Measurements from ENCODE around the gene XRCC4.
"Not testable (repeated sequence)": the region's sequence is repeated elsewhere in the genome, so short reads cannot be mapped to it uniquely, and the experiment has no call there.

XRCC4 gene

GRCh38 chr5:83118976-83119375, 41.6 kb downstream of the XRCC4 start:
- DNase-seq: no peak

GRCh38 chr5:83124593-83124992, 47.2 kb downstream of the XRCC4 start:
- DNase-seq: peak; percentile 30

- DNase-seq: no peak
These were observed 48.2 kb downstream of the XRCC4 start for GRCh38 chr5:83125560-83125959.

DNA sequence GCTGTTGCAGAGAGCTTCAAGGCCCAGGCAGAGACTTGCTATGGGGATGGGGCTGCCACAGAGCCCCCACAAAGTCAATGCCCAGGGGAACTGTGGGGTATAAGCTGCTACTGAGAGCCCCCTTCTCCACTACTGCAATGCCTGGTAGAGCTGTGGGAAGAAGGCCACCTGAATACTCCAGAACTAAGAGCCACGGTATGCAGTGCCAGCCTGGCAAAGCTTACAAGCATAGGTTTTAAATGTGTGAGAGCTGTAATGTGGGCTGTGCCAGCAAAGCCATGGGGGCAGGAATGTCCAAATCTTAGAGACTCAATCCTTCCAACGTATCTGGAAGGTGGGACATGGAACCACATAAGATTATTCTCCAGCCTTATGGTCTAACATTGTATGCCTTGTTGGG, 49.2 kb downstream of the XRCC4 start:
- no peak for DNase-seq

DNA sequence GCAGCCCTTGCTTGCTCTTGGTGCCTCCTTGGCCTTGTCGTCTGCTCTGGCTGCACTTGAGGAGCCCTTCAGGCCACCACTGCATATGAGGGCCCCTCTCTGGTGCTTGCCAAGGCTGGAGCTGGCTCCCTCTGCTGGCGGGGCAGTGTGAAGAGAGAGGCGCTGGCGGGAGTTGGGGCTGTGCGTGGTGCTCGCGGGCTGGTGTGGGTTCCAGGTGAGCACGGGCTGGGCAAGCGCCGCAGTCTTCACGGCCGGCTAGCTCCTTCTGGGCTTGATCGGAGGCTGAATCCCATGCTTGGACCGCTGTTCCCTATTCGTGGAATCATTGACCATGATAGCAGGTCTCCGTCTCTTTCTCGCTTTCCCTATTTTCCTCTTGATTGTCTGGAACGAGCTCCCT, 56.5 kb downstream of the XRCC4 start:
- no peak for DNase-seq

DNA sequence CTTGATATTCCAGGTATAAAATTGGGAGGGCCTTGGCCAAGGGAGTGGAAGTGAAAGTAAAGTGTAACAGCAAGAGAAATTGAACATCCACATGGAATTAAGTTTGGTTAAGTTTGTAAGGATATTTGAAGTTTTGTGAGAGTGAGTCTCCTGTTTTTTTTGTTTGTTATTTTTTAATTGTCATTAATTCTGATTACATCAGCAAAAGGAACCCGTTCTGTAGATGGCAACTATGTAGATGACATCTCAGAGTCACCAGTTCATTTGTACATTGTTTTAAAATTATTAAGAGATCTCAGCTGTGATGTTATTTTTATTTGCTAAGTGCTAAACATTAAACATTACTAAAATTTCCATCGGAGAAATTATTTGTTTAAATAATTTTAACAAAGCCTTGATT, 65.2 kb downstream of the XRCC4 start:
- no peak for DNase-seq

GRCh38 chr5:83145241-83145640, 67.9 kb downstream of the XRCC4 start:
- DNase-seq: no peak

DNA sequence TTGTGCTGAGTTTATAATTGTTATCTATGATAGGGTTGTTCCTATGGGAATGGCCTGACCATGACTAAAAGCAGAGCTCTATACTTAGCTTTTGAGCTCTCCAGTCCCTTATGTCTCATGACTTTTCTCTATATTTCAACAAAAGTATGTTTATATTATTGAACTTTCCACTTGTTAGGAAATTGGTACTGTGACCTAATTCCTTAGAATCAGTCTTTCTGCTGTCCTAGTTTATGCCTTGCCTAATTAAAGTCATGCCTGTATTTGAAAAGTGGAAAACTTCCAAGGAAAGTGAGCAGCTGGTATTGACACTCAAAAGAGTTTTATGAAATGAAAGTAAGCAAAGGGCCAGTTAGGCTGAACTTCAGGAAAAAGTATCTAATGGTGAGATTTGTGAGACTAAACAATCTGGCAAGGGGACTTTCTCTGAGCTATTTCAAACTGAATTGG, 68.6 kb downstream of the XRCC4 start:
- DNase-seq: no peak

DNA sequence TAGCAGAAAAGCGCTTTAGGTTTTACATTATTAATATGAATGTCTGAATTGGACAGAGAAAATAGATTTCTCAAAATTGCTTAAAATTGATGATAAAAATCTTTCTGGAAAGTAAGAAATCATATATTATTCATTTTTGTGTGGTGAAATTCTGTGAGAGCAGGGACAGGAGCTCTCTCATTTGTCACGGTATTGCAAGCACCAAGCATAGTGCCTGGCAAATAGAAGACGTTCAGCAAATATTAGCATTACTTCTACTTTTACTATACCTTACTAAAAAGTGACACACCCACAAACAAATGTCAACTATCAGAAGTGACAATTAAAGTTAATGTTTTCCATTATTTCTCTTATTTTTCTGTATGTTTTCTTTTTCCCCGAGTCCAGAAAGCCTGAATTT, 69.1 kb downstream of the XRCC4 start:
- no peak for DNase-seq

GRCh38 chr5:83147593-83147992, 70.2 kb downstream of the XRCC4 start:
- no peak for DNase-seq

DNA sequence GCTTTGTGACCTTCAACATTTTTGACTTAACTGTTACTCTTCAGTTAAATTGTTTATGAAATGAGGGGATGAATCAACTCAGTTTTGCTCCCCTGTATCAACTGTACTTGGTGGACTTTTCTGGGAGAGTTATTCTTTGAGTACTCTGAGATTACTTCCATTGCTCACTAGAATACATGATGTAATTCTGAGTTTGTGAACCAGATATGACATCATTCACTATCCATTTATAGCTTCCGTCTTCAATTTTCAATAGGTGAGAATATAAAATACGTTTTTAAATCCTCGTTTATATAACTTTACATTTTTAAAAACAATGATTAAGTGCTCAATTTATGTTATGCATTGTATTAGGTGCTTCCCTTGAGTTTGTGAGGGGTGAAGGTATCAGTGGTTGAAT, 71.0 kb downstream of the XRCC4 start:
- no peak for DNase-seq

GRCh38 chr5:83149671-83150070, 72.3 kb downstream of the XRCC4 start:
- DNase-seq: no peak

- no peak for DNase-seq
These were observed 74.5 kb downstream of the XRCC4 start for GRCh38 chr5:83151821-83152220.

GRCh38 chr5:83152996-83153395, 75.6 kb downstream of the XRCC4 start:
- not testable (repeated sequence) for DNase-seq

GRCh38 chr5:83156001-83156400, 78.7 kb downstream of the XRCC4 start:
- no peak for DNase-seq

- no peak for DNase-seq
These were observed 79.8 kb downstream of the XRCC4 start for GRCh38 chr5:83157163-83157562.

DNA sequence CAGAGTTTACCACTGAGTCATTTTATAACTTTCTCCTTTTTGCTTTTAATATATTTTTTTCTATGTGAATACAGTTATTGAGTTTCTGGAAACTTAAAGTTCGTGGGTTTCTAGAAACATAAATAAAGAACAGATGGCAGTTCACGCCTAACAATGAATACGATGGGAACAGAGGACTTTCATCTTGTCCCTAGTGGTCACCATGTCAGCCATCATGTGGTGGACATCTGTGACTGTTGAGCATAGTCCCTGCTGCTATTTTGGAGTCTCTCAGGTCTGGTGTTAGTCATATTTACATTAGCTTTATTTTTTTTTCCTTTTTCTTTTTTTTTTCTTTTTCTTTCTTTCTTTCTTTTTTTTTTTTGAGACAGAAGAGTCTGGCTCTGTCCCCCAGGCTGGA, 85.3 kb downstream of the XRCC4 start:
- no peak for DNase-seq

DNA sequence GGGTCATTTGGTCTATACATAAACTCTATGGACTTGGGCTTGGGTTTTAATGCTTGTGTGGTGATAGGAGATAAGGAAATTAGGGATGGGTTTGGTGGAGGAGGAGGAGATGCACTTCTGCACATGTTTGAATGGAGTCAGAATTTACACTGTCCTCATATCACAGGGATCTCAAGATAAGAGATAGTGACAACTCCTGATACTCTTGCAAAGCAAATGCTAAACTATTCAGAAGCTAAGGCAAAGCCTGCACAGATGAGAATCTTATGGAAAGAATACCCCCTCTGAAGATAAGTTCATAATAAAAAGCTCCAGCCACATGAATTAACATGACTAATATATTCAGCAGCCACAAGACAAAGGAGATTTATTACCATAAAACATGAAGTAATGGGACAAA, 90.2 kb downstream of the XRCC4 start:
- DNase-seq: no peak

DNA sequence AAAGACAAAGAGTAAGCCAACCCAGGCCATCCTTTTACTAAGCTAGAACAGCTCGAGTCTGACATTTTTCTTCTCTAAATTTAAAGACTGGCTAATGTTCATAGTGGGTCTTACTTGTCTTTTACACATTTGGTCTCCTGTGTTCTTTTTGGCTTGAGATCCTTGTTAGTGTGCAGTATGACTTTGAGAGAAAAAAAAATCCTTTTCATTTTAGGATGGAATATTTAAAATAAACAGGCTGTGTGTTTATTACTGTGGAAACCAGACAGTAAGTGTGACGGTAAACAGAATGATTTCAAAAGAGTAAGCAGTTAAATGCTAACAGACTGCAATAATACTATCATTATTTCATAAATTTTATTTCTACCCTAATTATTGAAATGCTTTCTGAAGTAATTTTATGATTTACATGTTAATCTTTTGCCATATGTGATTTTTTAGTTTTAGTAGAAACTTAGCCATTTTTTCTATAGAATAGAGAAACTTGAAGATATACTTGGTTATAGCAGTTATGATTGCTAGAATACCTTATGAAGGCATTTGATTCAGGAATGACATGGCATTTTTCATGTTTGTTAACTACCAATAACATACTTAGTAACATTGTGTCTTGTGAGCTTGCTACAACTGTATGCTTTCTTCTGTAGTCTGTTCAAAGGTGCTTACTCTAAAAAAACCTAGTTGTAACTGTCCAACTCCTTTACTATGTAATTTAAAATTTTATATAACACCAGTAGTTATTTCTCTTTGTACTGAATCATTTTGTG, 92.4 kb downstream of the XRCC4 start:
- no peak for DNase-seq

DNA sequence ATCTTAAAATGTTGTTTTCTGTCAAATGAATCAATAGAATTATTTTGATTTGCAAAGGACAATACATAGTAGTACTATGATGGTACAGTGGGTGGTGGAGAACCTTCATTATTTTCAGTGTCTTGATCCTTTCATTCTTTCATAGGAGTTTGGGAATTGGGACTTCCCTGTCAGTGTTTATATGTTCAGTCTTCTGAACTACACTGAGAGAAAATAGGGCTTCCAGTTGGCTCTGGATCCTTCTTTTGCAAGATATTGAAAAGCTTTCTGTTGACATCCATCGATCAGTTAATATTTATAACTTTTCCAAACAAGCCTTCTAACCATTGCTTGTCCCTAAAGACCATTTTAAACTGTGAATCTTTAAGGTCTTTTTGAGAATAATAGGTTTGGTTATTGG, 94.7 kb downstream of the XRCC4 start:
- no peak for DNase-seq

GRCh38 chr5:83172655-83173054, 95.3 kb downstream of the XRCC4 start:
- no peak for DNase-seq

DNA sequence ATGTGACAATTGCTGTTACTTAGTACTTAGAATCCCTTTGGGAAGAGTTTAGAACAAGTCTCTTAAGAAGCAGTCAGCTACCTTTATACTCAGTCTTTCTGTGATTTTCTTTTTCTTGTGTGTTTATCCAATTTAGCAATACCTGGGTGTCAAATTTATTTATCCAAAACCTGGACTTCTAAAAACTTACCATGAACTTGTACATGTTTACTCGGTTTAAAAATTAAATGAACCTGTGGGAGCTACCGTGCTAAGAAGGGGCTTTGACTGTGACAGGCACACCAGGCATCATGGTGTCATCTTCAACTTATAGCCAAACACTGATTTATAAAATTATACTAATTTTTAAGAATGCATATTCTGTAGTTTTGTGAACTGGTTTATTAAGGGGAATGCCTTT, 96.5 kb downstream of the XRCC4 start:
- no peak for DNase-seq

DNA sequence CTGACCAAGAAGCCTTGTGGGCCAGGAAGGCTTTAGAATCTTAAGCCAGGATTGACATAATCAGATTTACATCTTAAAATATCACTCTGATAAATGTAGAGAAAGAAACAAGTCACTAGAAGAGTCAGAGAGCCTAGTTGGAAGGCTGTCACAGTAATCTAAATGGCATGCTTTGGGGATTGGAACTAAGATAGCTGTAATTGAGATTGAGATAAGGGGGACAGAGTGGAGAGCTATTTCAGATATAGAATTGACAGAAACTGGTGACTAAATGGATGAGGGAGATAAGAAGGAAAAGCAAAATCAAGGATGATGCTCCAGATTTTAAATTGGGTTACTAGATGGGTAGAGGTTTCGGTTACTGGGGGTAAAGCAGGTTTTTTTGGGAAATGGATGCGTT, 100.5 kb downstream of the XRCC4 start:
- no peak for DNase-seq

DNA sequence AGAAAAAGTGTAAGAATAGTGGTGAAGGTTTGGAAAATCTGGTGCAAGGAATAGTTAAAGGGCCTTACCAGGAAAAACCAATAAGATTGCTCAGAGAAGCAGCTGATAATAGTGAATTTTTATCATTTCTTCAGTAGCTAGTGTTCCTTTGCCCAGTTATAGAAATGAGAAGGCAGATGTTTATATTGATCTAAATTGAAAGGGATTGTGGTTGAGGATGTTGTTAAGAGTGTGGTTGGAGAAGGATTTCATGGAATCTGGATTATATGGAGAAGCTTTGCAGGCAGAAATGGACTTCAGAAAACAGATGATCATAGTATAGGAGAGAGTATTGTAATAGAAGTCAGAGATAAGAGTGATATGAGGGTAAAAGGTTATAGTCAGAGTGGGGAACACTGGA, 102.6 kb downstream of the XRCC4 start:
- no peak for DNase-seq

- DNase-seq: no peak
These were observed 107.2 kb downstream of the XRCC4 start for GRCh38 chr5:83184534-83184933.

Data from NCI-H748 treated with DMSO at 0.1 percent for 48 hours (cell line).